Effector memory CD4-positive, alpha-beta T cell (primary cell): ENCODE results near the gene OBSCN.

ENCODE experiments used
- DNase-seq, 3 donors: peaks; one replicate each; pipeline ENCODE4 v3.0.0-alpha.2; 2020
- H3K27ac ChIP-seq: 2 replicates; pipeline ENCODE4 v1.7.0; 2013; ENCODE audit warnings: mild to moderate bottlenecking, low read length, moderate library complexity; ENCODE audit not compliant: insufficient read depth, poor library complexity, severe bottlenecking
- H3K27me3 ChIP-seq: replicated peaks from 2 replicates; pipeline ENCODE4 v1.7.0; 2013; ENCODE audit warnings: mild to moderate bottlenecking, low read length; ENCODE audit not compliant: insufficient read depth, control insufficient read depth, poor library complexity, severe bottlenecking
- H3K36me3 ChIP-seq: 2 replicates; pipeline ENCODE4 v1.7.0; 2013; ENCODE audit warnings: mild to moderate bottlenecking, low read length, moderate library complexity; ENCODE audit not compliant: control insufficient read depth, insufficient read depth
- H3K4me1 ChIP-seq: 2 replicates; pipeline ENCODE4 v1.7.0; 2013; ENCODE audit warnings: low read length, mild to moderate bottlenecking; ENCODE audit not compliant: control insufficient read depth, insufficient read depth, poor library complexity, severe bottlenecking
- H3K4me3 ChIP-seq: 2 replicates; pipeline ENCODE4 v1.7.0; 2013; ENCODE audit warnings: low read length, low read depth, mild to moderate bottlenecking; ENCODE audit not compliant: insufficient read depth, poor library complexity, severe bottlenecking
- H3K9me3 ChIP-seq: 2 replicates; pipeline ENCODE4 v1.7.0; 2013; ENCODE audit warnings: mild to moderate bottlenecking, low read length, moderate library complexity; ENCODE audit not compliant: control insufficient read depth

Gene OBSCN

GRCh38 chr1:228398741-228399461 is 191.1 kb downstream of the OBSCN start:
- no peak overlapping the region for H3K4me3 ChIP-seq
- no peak for DNase-seq
- no peaks in the 10 kb centered on the region for H3K27me3 ChIP-seq
- H3K9me3 ChIP-seq = no peaks in the 10 kb centered on the region
- peaks cover 62% of the 10 kb centered on the region for H3K36me3 ChIP-seq
- peaks cover 10% of the 10 kb centered on the region for H3K4me1 ChIP-seq
- no peak overlapping the region for H3K27ac ChIP-seq

DNA sequence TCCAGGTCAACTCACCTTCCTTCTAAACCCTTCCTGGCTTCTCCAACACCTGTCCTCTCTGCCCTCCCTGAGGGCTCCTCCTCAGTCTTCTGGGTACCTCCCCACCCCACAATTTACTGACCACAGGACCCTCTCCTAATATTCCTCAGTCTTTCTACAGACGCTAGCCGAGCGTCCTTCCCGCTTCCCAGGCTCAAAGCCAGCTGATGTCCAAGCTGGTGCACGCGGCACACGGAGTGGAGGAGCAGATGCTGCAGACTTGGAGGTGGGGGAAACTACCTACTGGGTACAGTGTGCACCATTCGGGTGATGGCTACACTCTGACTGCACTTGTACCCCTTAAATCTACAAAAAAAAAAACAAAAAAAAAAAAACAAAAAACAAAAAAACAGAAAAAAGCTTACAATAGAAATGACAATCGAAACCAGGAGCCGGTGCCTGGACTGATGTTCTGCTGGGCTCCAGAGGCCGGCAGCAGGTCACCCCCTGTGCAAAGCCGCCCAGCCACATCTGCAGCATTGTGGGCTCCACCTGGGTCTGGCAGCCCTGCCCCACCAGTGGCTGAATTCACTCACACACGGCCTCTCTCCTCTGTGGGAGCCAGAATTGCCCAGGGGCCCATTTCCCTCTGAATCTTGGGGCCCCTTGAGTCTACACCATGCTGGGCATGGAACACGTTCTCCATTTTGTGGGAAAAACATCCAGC is 191.8 kb downstream of the OBSCN start:
- Histone ChIP-seq H3K36me3 (peaks cover 54% of the 10 kb centered on the region), H3K27me3 (no peaks in the 10 kb centered on the region), H3K9me3 (no peaks in the 10 kb centered on the region), H3K4me3 (no peak overlapping the region), H3K4me1 (peaks cover 17% of the 10 kb centered on the region), H3K27ac (no peak overlapping the region)
- DNase-seq = no peak

GRCh38 chr1:228400237-228400651 is 192.4 kb downstream of the OBSCN start:
- Histone ChIP-seq H3K27ac (no peak overlapping the region), H3K9me3 (no peaks in the 10 kb centered on the region), H3K4me3 (no peak overlapping the region), H3K4me1 (peaks cover 23% of the 10 kb centered on the region), H3K27me3 (no peaks in the 10 kb centered on the region), H3K36me3 (peaks cover 49% of the 10 kb centered on the region)
- no peak for DNase-seq

GRCh38 chr1:228400692-228401454 is 193.0 kb downstream of the OBSCN start:
- Histone ChIP-seq H3K9me3 (no peaks in the 10 kb centered on the region), H3K36me3 (peaks cover 43% of the 10 kb centered on the region), H3K27me3 (no peaks in the 10 kb centered on the region), H3K27ac (no peak overlapping the region), H3K4me3 (no peak overlapping the region), H3K4me1 (peaks cover 27% of the 10 kb centered on the region)
- DNase-seq = no peak

GRCh38 chr1:228401782-228402640 is 194.2 kb downstream of the OBSCN start:
- H3K4me3 ChIP-seq = no peak overlapping the region
- no peaks in the 10 kb centered on the region for H3K27me3 ChIP-seq
- no peaks in the 10 kb centered on the region for H3K9me3 ChIP-seq
- no peak overlapping the region for H3K27ac ChIP-seq
- H3K4me1 ChIP-seq = peaks cover 30% of the 10 kb centered on the region
- no peak for DNase-seq
- H3K36me3 ChIP-seq = peaks cover 31% of the 10 kb centered on the region

GRCh38 chr1:228402641-228403025 is 194.8 kb downstream of the OBSCN start:
- peaks cover 25% of the 10 kb centered on the region for H3K36me3 ChIP-seq
- no peaks in the 10 kb centered on the region for H3K27me3 ChIP-seq
- H3K4me1 ChIP-seq = peaks cover 33% of the 10 kb centered on the region
- no peak overlapping the region for H3K4me3 ChIP-seq
- H3K9me3 ChIP-seq = no peaks in the 10 kb centered on the region
- DNase-seq = no peak
- no peak overlapping the region for H3K27ac ChIP-seq

- peaks cover 23% of the 10 kb centered on the region for H3K36me3 ChIP-seq
- H3K27ac ChIP-seq = no peak overlapping the region
- peaks cover 27% of the 10 kb centered on the region for H3K4me1 ChIP-seq
Measured at GRCh38 chr1:228403231-228403631, 195.4 kb downstream of the OBSCN start.

GRCh38 chr1:228404107-228404720 is 196.4 kb downstream of the OBSCN start:
- H3K4me3 ChIP-seq = peak overlapping the region; percentile 9
- peak overlapping the region; percentile 10 for H3K27ac ChIP-seq
- H3K36me3 ChIP-seq = peaks cover 17% of the 10 kb centered on the region
- H3K9me3 ChIP-seq = no peaks in the 10 kb centered on the region
- no peak for DNase-seq
- no peaks in the 10 kb centered on the region for H3K27me3 ChIP-seq
- H3K4me1 ChIP-seq = peaks cover 26% of the 10 kb centered on the region

More at GRCh38 chr1:228403231-228403631, 195.4 kb downstream of the OBSCN start:
- no peaks in the 10 kb centered on the region for H3K27me3 ChIP-seq
- no peak for DNase-seq
- no peaks in the 10 kb centered on the region for H3K9me3 ChIP-seq
- H3K4me3 ChIP-seq = no peak overlapping the region
